HEK293 (cell line): Measurements from ENCODE around the gene SSBP3.

Experiments used
- CTCF ChIP-seq: fragments of 450-650 bp; formaldehyde crosslinking; IDR thresholded peaks from 2 replicates; pipeline ENCODE4 v1.5.1; 2016; ENCODE audit warnings: missing biosample characterization, missing genetic modification characterization
- SCRT2 ChIP-seq: fragments of 450-650 bp; formaldehyde crosslinking; IDR thresholded peaks from 2 replicates; pipeline ENCODE4 v1.5.1; 2016; ENCODE audit warnings: missing biosample characterization, missing genetic modification characterization
- YY2 ChIP-seq: fragments of 450-650 bp; formaldehyde crosslinking; IDR thresholded peaks from 2 replicates; pipeline ENCODE4 v1.5.1; 2016; ENCODE audit warnings: missing biosample characterization, missing genetic modification characterization
- ZSCAN23 ChIP-seq: fragments of 450-650 bp; formaldehyde crosslinking; IDR thresholded peaks from 2 replicates; pipeline ENCODE4 v1.5.1; 2016; ENCODE audit warnings: missing biosample characterization, missing genetic modification characterization

- TF ChIP-seq ZSCAN23 (no peak), CTCF (tag by site-specific recombination) (no peak), YY2 (no peak), SCRT2 (tag by site-specific recombination) (no peak)
These were observed 81.7 kb downstream of the SSBP3 start for GRCh38 chr1:54324251-54325140.
